HepG2 (cell line): ENCODE data around the gene RTP2. TPM values are rescaled to one million over a fixed set of nuclear protein-coding genes. Genes with fewer than 3 reads are reported as not detected.
A peak's percentile ranks its signal among the peaks of the same experiment; 100 is the strongest.

Source experiments
- AGO1 ChIP-seq: fragments of 200-400 bp; formaldehyde crosslinking; IDR thresholded peaks from 2 replicates; pipeline ENCODE4 v1.6.1; 2017; ENCODE audit warnings: mild to moderate bottlenecking, low read depth, low read length, moderate library complexity; ENCODE audit not compliant: poor library complexity, severe bottlenecking
- CCAR2 ChIP-seq: fragments of 200-400 bp; formaldehyde crosslinking; optimal IDR thresholded peaks from 2 replicates; pipeline ENCODE3; 2018; ENCODE audit warnings: low read depth, mild to moderate bottlenecking, low read length, moderate library complexity
- DRAP1 ChIP-seq: IDR thresholded peaks from 2 replicates; pipeline ENCODE4 v1.6.1; 2016; ENCODE audit warnings: missing genetic modification reagents, missing compliant biosample characterization
- GABPB1 ChIP-seq: IDR thresholded peaks from 2 replicates; pipeline ENCODE4 v1.6.1; 2016; ENCODE audit warnings: mild to moderate bottlenecking, missing genetic modification reagents, moderate library complexity, missing compliant biosample characterization
- GRHL1 ChIP-seq: sonication (generic); formaldehyde crosslinking; conservative IDR thresholded peaks from 2 replicates; pipeline ENCODE4 v1.8.0; 2022; ENCODE audit warnings: missing genetic modification reagents
- HES4 ChIP-seq: sonication (generic); formaldehyde crosslinking; IDR thresholded peaks from 2 replicates; pipeline ENCODE4 v1.9.0; 2021; ENCODE audit warnings: mild to moderate bottlenecking, missing genetic modification reagents, borderline replicate concordance
- HIC2 ChIP-seq: sonication (generic); formaldehyde crosslinking; IDR thresholded peaks from 2 replicates; pipeline ENCODE4 v1.9.0; 2022; ENCODE audit warnings: low read depth, missing genetic modification reagents
- HNRNPLL ChIP-seq: fragments of 200-400 bp; formaldehyde crosslinking; IDR thresholded peaks from 2 replicates; pipeline ENCODE4 v1.6.1; 2017; ENCODE audit warnings: mild to moderate bottlenecking, low read depth, low read length; ENCODE audit not compliant: poor library complexity, severe bottlenecking
- JARID2 ChIP-seq: sonication (generic); formaldehyde crosslinking; IDR thresholded peaks from 2 replicates; pipeline ENCODE4 v1.8.1; 2023; ENCODE audit warnings: missing genetic modification reagents, inconsistent platforms; ENCODE audit not compliant: insufficient replicate concordance
- KAT8 ChIP-seq: IDR thresholded peaks from 2 replicates; pipeline ENCODE4 v1.6.1; 2016; ENCODE audit warnings: missing genetic modification reagents, missing compliant biosample characterization
- KDM4B ChIP-seq: sonication (generic); formaldehyde crosslinking; IDR thresholded peaks from 2 replicates; pipeline ENCODE4 v1.4.0; 2020; ENCODE audit warnings: missing genetic modification reagents
- MYPOP ChIP-seq: sonication (generic); formaldehyde crosslinking; IDR thresholded peaks from 2 replicates; pipeline ENCODE4 v1.8.1; 2023; ENCODE audit warnings: mild to moderate bottlenecking, moderate library complexity, missing genetic modification reagents
- NFYC ChIP-seq: IDR thresholded peaks from 2 replicates; pipeline ENCODE4 v1.6.1; 2016; ENCODE audit warnings: missing genetic modification reagents, missing compliant biosample characterization
- REST ChIP-seq, 2 experiments: IDR thresholded peaks; 2 replicates each; pipeline ENCODE4 v1.6.1; 2011 to 2012; ENCODE audit warnings: low read length in 2 of 2, borderline replicate concordance in 1 of 2, low read depth in 1 of 2, mild to moderate bottlenecking in 1 of 2, moderate library complexity in 1 of 2
- TFDP1 ChIP-seq: IDR thresholded peaks from 2 replicates; pipeline ENCODE4 v1.6.1; 2016; ENCODE audit warnings: missing compliant biosample characterization, missing genetic modification reagents, borderline replicate concordance
- ZNF678 ChIP-seq: sonication (generic); formaldehyde crosslinking; IDR thresholded peaks from 2 replicates; pipeline ENCODE4 v1.4.0; 2020; ENCODE audit warnings: mild to moderate bottlenecking, missing genetic modification reagents
- ZNF761 ChIP-seq: sonication (generic); formaldehyde crosslinking; conservative IDR thresholded peaks from 2 replicates; pipeline ENCODE4 v1.4.0; 2020; ENCODE audit warnings: mild to moderate bottlenecking, missing genetic modification reagents
- ZNF792 ChIP-seq: IDR thresholded peaks from 2 replicates; pipeline ENCODE4 v1.6.1; 2016
- polyA plus RNA-seq, 8 experiments: library from polyadenylated mRNA; depleted of rRNA in 3 of 8; stranded (reverse) in 7 of 8; unstranded in 1 of 8; fragments of >200 nt; fragmentation: Illumina TruSeq in 4 of 8; extraction: Trizol in 4 of 8; gene quantifications; 2 replicates each; pipeline versions ENCODE4 v1.2.1 to v1.2.3, GENCODE V29; 2011 to 2016; ENCODE audit warnings: low read depth in 4 of 8, missing spikeins in 1 of 8, mixed read lengths in 1 of 8; ENCODE audit not compliant: insufficient read depth in 1 of 8
- total RNA-seq, 5 experiments: library from RNA; depleted of rRNA; stranded (reverse); fragments of >200 nt; fragmentation: Illumina TruSeq; extraction: Trizol; gene quantifications; 2 replicates each; pipeline ENCODE4 v1.2.3, GENCODE V29; 2016; ENCODE audit warnings: low read depth in 1 of 5

Gene RTP2
- total and polyA plus RNA-seq, 2 of the 13 experiments (the other 11 are each of a cell fraction or from before 2014, with no cell fraction given): not detected

GRCh38 chr3:187745201-187746058 is 43.1 kb upstream of the RTP2 start, which contains the start of gene BCL6 (continued):
- TF ChIP-seq REST (IDR thresholded peaks at IDR 0.05; ENCODE audit: borderline replicate concordance in 1 of 2, low read depth in 1 of 2, low read length in 2 of 2) (peak in 1 of 2 experiments; percentile 83; a peak in 2 of 4 replicates), HIC2 (CRISPR knock-in tag) (no peak), MYPOP (CRISPR knock-in tag) (peak; percentile 61; the same call in 1 of the 2 replicates), HES4 (CRISPR knock-in tag) (no peak), KAT8 (CRISPR knock-in tag) (peak; percentile 74; the same call in 1 of the 2 replicates), DRAP1 (peak; percentile 93), KDM4B (peak; percentile 53; the same call in 1 of the 2 replicates), JARID2 (CRISPR knock-in tag) (no peak), TFDP1 (no peak), ZNF761 (CRISPR knock-in tag) (no peak), AGO1 (no peak), GABPB1 (peak; percentile 68), NFYC (CRISPR knock-in tag) (no peak), GRHL1 (CRISPR knock-in tag) (no peak), HNRNPLL (peak; percentile 70), ZNF792 (peak; percentile 54; the same call in 1 of the 2 replicates), ZNF678 (CRISPR knock-in tag) (peak; percentile 76; the same call in 1 of the 2 replicates), CCAR2 (no peak)
